ENCODE data around the gene PPM1F.
A peak's percentile ranks its signal among the peaks of the same experiment; 100 is the strongest.

DNA sequence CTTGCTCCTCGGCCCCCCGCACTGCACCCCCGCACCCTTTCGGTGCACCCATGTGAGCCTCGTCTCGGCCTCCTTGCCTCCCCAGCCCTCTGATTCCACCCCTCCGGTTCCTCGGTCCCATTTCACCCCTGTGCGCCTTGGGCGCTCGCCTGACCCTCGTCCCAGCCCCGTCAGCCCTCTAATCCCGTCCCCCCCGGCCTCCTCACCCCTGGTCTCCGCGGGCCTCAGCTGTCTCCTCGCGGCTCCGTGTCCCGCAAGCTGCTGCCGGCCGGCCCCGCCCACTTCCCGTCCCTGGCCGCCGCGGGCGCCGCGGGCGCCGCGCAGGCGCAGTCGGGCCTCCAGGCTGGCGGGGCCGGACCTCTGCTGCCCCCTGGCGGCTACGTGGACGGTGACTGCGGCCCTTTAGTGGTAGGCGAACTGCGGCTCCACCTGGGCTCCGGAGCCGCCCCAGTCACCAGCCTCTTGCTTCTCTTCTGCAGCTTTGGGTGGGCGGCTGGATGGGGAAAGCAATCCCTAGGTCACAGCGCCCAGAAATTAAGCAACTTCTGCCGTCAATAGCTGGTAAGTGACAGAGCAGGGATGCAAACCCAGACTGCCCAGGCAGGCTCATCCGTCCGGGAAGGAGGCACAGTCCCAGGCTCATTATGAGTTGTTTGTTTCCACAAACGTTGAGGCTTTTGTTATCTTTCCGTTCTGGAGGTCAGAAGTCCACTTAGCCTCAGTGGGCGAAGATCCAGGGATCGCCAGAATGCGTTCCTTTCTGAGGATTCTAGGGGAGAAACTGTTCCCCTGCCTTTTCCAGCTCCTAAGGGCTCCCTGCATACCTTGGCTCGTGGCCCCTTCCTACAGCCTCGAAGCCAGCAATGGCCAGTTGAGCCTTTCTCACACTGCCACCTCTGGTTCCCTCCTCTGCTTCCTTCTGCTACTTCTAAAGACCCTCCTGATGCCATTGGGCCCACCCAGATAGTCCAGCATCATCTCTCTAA, at the start of gene PPM1F:
- TF ChIP-seq CTCF (IDR thresholded peaks at IDR 0.05; ENCODE audit: low read depth, low read length): peak; percentile 84
- no peak for TF ChIP-seq EZH2phosphoT487 (IDR thresholded peaks at IDR 0.05; ENCODE audit: low read depth)

Data from OCI-LY3 (cell line).